Endothelial cell of umbilical vein (primary cell): ENCODE results near the gene PPP2R2D. TPM values are rescaled to one million over a fixed set of nuclear protein-coding genes. Genes with fewer than 3 reads are reported as not detected.

ENCODE experiments used
- BruUV-seq: library from RNA; stranded (reverse); fragments of 400-500 nt; replicated peaks from 2 replicates; lab custom pipeline; 2021; lab: Mats Ljungman, UMichigan
- CTCF ChIA-PET: fragments of 300-600, 350-600 bp; sonication (Branson Sonifier 250); formaldehyde crosslinking; loops from one replicate; lab custom pipeline; 2021; ENCODE audit warnings: antibody characterized with exemption, inconsistent platforms; lab: Charles Lee
- POLR2A ChIA-PET: fragments of 300-600, 350-600 bp; sonication (Branson Sonifier 250); formaldehyde crosslinking; loops from one replicate; lab custom pipeline; 2021; ENCODE audit warnings: antibody characterized with exemption, inconsistent platforms; lab: Charles Lee
- DNase-seq: peaks from one replicate; pipeline ENCODE4 v3.0.0-alpha.2; 2011; ENCODE audit warnings: low read depth, low spot score
- FAIRE-seq: peaks from 2 replicates; lab custom pipeline; 2011; peaks lifted over from hg19 to GRCh38; lab: Jason Lieb, UNC
- H2AFZ ChIP-seq: 2 replicates; pipeline ENCODE4 v1.6.0; 2012; ENCODE audit warnings: low read depth, low read length, control low read depth, inconsistent platforms
- H3K27ac ChIP-seq: 2 replicates; pipeline ENCODE4 v1.5.1; 2011; ENCODE audit warnings: low read depth, mild to moderate bottlenecking, control low read depth, low read length, moderate library complexity; ENCODE audit not compliant: insufficient read depth
- H3K27me3 ChIP-seq, 2 experiments: 2 replicates each; pipeline versions ENCODE4 v1.6.0 to v1.6.1; 2011; ENCODE audit warnings: low read length in 2 of 2, mixed read lengths in 1 of 2; ENCODE audit not compliant: control insufficient read depth in 2 of 2, insufficient read depth in 2 of 2
- H3K36me3 ChIP-seq, 2 experiments: 2 replicates in 1 of 2; 3 replicates in 1 of 2; pipeline ENCODE4 v1.5.1; 2011; ENCODE audit warnings: low read length in 2 of 2, mild to moderate bottlenecking in 1 of 2, moderate library complexity in 1 of 2; ENCODE audit not compliant: control insufficient read depth in 2 of 2, insufficient read depth in 2 of 2; ENCODE audit errors: extremely low read depth in 1 of 2
- H3K4me1 ChIP-seq: 3 replicates; pipeline ENCODE4 v1.5.1; 2011; ENCODE audit warnings: mild to moderate bottlenecking, low read length; ENCODE audit not compliant: control insufficient read depth, insufficient read depth; ENCODE audit errors: extremely low read depth
- H3K4me2 ChIP-seq: 2 replicates; pipeline ENCODE4 v1.6.1; 2011; ENCODE audit warnings: low read length, control low read depth, mixed read lengths; ENCODE audit not compliant: insufficient read depth
- H3K4me3 ChIP-seq, 3 experiments: fragments of 200-600 bp in 1 of 3; sonication (generic), shearing (Covaris generic) in 1 of 3; replicated peaks in 1 of 3; 2 replicates each; pipeline ENCODE4 v1.5.1; 2011 to 2016; ENCODE audit warnings: control low read depth in 3 of 3, low read length in 3 of 3, mild to moderate bottlenecking in 2 of 3, inconsistent platforms in 1 of 3, low read depth in 1 of 3, moderate library complexity in 1 of 3; ENCODE audit not compliant: insufficient read depth in 1 of 3
- H3K79me2 ChIP-seq: 2 replicates; pipeline ENCODE4 v1.6.0; 2012; ENCODE audit warnings: low read length, inconsistent platforms; ENCODE audit not compliant: control insufficient read depth, insufficient read depth
- H3K9ac ChIP-seq: replicated peaks from 2 replicates; pipeline ENCODE3; 2011; ENCODE audit warnings: low read length, control low read depth; ENCODE audit not compliant: insufficient read depth; ENCODE audit errors: extremely low read depth
- H3K9me1 ChIP-seq: replicated peaks from 3 replicates; pipeline ENCODE4 v1.6.0; 2011; ENCODE audit warnings: mild to moderate bottlenecking, low read length; ENCODE audit not compliant: control insufficient read depth, insufficient read depth; ENCODE audit errors: extremely low read depth
- H3K9me3 ChIP-seq: replicated peaks from 2 replicates; pipeline ENCODE4 v1.5.1; 2012; ENCODE audit warnings: low read length, inconsistent platforms; ENCODE audit not compliant: control insufficient read depth, insufficient read depth
- H4K20me1 ChIP-seq: replicated peaks from 2 replicates; pipeline ENCODE3; 2011; ENCODE audit warnings: mild to moderate bottlenecking, low read length; ENCODE audit not compliant: control insufficient read depth, insufficient read depth; ENCODE audit errors: extremely low read depth
- CTCF ChIP-seq, 2 donors: IDR thresholded peaks; 1 replicate in 1 of 2; 2 replicates in 1 of 2; pipeline ENCODE4 v1.5.1; 2011; ENCODE audit warnings: low read length in 2 of 2, mild to moderate bottlenecking in 2 of 2, moderate library complexity in 2 of 2, control low read depth in 1 of 2, inconsistent platforms in 1 of 2, low read depth in 1 of 2; ENCODE audit not compliant: insufficient read depth in 1 of 2; ENCODE audit errors: extremely low read depth in 1 of 2
- EZH2 ChIP-seq: IDR thresholded peaks from 2 replicates; pipeline ENCODE4 v1.6.1; 2012; ENCODE audit warnings: borderline replicate concordance, low read depth, mild to moderate bottlenecking, moderate library complexity, low read length, inconsistent platforms; ENCODE audit not compliant: severe bottlenecking
- FOS ChIP-seq: IDR thresholded peaks from 2 replicates; pipeline ENCODE4 v1.6.1; 2011; ENCODE audit warnings: mild to moderate bottlenecking, low read length, moderate library complexity, borderline replicate concordance; ENCODE audit not compliant: insufficient read depth
- GATA2 ChIP-seq: IDR thresholded peaks from 2 replicates; pipeline ENCODE4 v1.7.0; 2011; ENCODE audit warnings: low read depth, mild to moderate bottlenecking, moderate library complexity, mixed read lengths, low read length; ENCODE audit not compliant: insufficient read length, insufficient read depth
- JUN ChIP-seq: IDR thresholded peaks from 2 replicates; pipeline ENCODE4 v1.6.1; 2011; ENCODE audit warnings: borderline replicate concordance, low read depth; ENCODE audit not compliant: insufficient read length, insufficient read depth
- MAX ChIP-seq: IDR thresholded peaks from 2 replicates; pipeline ENCODE4 v1.6.1; 2011; ENCODE audit not compliant: insufficient read depth, insufficient read length
- MYC ChIP-seq: IDR thresholded peaks from one replicate; pipeline ENCODE4 v1.6.1; 2011; ENCODE audit warnings: mild to moderate bottlenecking, low read depth, low read length
- POLR2A ChIP-seq: IDR thresholded peaks from 2 replicates; pipeline ENCODE4 v1.6.1; 2012; ENCODE audit warnings: low read depth, mild to moderate bottlenecking, control low read depth, low read length
- POLR2AphosphoS5 ChIP-seq: IDR thresholded peaks from 2 replicates; pipeline ENCODE4 v1.6.1; 2012; ENCODE audit warnings: low read depth, mild to moderate bottlenecking, control low read depth, low read length, moderate library complexity; ENCODE audit not compliant: insufficient read depth
- dilution Hi-C: fragments of 300-500 bp; cut with MboI; formaldehyde crosslinking; loops from one replicate; pipeline ENCODE4 v1.15.0; 2019; ENCODE audit warnings: low sequenced_read_pairs; ENCODE audit not compliant: extremely low pct_ligation_motif_present
- intact Hi-C: fragments of 100-400 bp; cut with micrococcal nuclease; formaldehyde crosslinking; loops from one replicate; pipeline ENCODE4 v1.10.0; 2022
- polyA plus RNA-seq, 4 experiments: library from polyadenylated mRNA; depleted of rRNA in 3 of 4; stranded (reverse) in 3 of 4; unstranded in 1 of 4; fragments of >200 nt; gene quantifications; 2 replicates each; pipeline versions ENCODE4 v1.2.1 to v1.2.3, GENCODE V29; 2011 to 2012; ENCODE audit warnings: missing spikeins in 1 of 4
- total RNA-seq: library from RNA; stranded (reverse); gene quantifications from 2 replicates; pipeline ENCODE4 v1.2.3, GENCODE V29; 2021

Gene PPP2R2D
- total and polyA plus RNA-seq, 2 donors (not counting 3 experiments of a cell fraction or from before 2014, with no cell fraction given), result 29.9 to 36.3 TPM

- Histone ChIP-seq H3K36me3 (peaks cover 3 to 4% of the 10 kb centered on the region in 2 experiments), H4K20me1 (no peaks in the 10 kb centered on the region), H3K9ac (no peak overlapping the region), H3K27me3 (no peaks in the 10 kb centered on the region), H2AFZ (no peak overlapping the region), H3K4me3 (no peak overlapping the region), H3K4me2 (no peak overlapping the region), H3K79me2 (peaks cover 92% of the 10 kb centered on the region), H3K27ac (no peak overlapping the region), H3K9me3 (no peaks in the 10 kb centered on the region), H3K4me1 (no peaks in the 10 kb centered on the region), H3K9me1 (no peaks in the 10 kb centered on the region)
- no TSS peak for BruUV-seq
- intact Hi-C loops (no loop called here), dilution Hi-C loops (no loop called here)
- CTCF ChIA-PET, result no interaction called here
- no peak for FAIRE-seq
- DNase-seq, result no peak
- TF ChIP-seq EZH2 (no peak), POLR2A (no peak), JUN (no peak), MAX (no peak), GATA2 (no peak), POLR2AphosphoS5 (no peak), CTCF (IDR thresholded peaks at IDR 0.05; ENCODE audit: extremely low read depth in 1 of 2, insufficient read depth in 1 of 2, low read depth in 1 of 2, low read length in 2 of 2) (no peak), MYC (no peak), FOS (no peak)
- POLR2A ChIA-PET, result no interaction called here
These were observed 14.7 kb downstream of the PPP2R2D start for GRCh38 chr10:131915484-131915883.
